B cell (primary cell): ENCODE measurements around the gene CUL3. TPM values are rescaled to one million over a fixed set of nuclear protein-coding genes. Genes with fewer than 3 reads are reported as not detected.

Experiments
- ATAC-seq: fragments of 200-7000 bp; cut with Tn5 transposase; one replicate; pipeline ENCODE4 v1.10.0; 2021; ENCODE audit warnings: low read depth, mild to moderate bottlenecking, moderate number of reproducible peaks, moderate library complexity
- CTCF ChIA-PET: fragments of 350-600 bp; sonication (Branson Sonifier 250); formaldehyde crosslinking; loops from one replicate; lab custom pipeline; 2021; ENCODE audit warnings: antibody characterized with exemption, inconsistent platforms; lab: Charles Lee
- POLR2A ChIA-PET: fragments of 350-600 bp; sonication (Branson Sonifier 250); formaldehyde crosslinking; loops from one replicate; lab custom pipeline; 2021; ENCODE audit warnings: antibody characterized with exemption; lab: Charles Lee
- DNase-seq: peaks from one replicate; pipeline ENCODE4 v3.0.0; 2013
- H2AFZ ChIP-seq: 2 replicates; pipeline ENCODE4 v1.6.1; 2012; ENCODE audit warnings: mild to moderate bottlenecking, low read depth, low read length; ENCODE audit not compliant: insufficient read depth, poor library complexity, severe bottlenecking
- H3K27ac ChIP-seq, 2 donors: 1 replicate in 1 of 2; 2 replicates in 1 of 2; pipeline ENCODE4 v1.5.1; 2012 to 2013; ENCODE audit warnings: low read length in 2 of 2, mild to moderate bottlenecking in 2 of 2, moderate library complexity in 1 of 2
- H3K27me3 ChIP-seq, 4 experiments: fragments of 200-600 bp in 1 of 4; sonication (generic) in 1 of 4; replicated peaks in 1 of 4; 1 replicate in 2 of 4; 2 replicates in 2 of 4; pipeline versions ENCODE4 v1.6.1 to v1.7.0; 2013 to 2016; ENCODE audit warnings: low read length in 3 of 4, mild to moderate bottlenecking in 2 of 4, mixed read lengths in 1 of 4, moderate library complexity in 1 of 4; ENCODE audit not compliant: insufficient read depth in 4 of 4, control insufficient read depth in 3 of 4; ENCODE audit errors: control extremely low read depth in 1 of 4
- H3K36me3 ChIP-seq, 2 experiments: replicated peaks in 1 of 2; 1 replicate in 1 of 2; 2 replicates in 1 of 2; pipeline versions ENCODE4 v1.6.1 to v1.7.1; 2013; ENCODE audit warnings: low read length in 1 of 2; ENCODE audit not compliant: insufficient read depth in 2 of 2, control insufficient read depth in 1 of 2; ENCODE audit errors: control extremely low read depth in 1 of 2, extremely low read depth in 1 of 2
- H3K4me1 ChIP-seq, 2 donors: fragments of 200-600 bp in 1 of 2; sonication (generic) in 1 of 2; 1 replicate in 1 of 2; 2 replicates in 1 of 2; pipeline versions ENCODE4 v1.5.1 to v1.6.1; 2013 to 2017; ENCODE audit warnings: low read length in 2 of 2; ENCODE audit not compliant: control insufficient read depth in 2 of 2, insufficient read depth in 2 of 2
- H3K4me2 ChIP-seq: replicated peaks from 2 replicates; pipeline ENCODE3; 2012; ENCODE audit warnings: mild to moderate bottlenecking, low read depth, low read length; ENCODE audit not compliant: poor library complexity, severe bottlenecking
- H3K4me3 ChIP-seq, 5 experiments: fragments of 200-600 bp in 1 of 5; sonication (generic) in 1 of 5; 1 replicate in 3 of 5; 2 replicates in 2 of 5; pipeline versions ENCODE4 v1.5.1 to v1.7.0; 2011 to 2016; ENCODE audit warnings: low read length in 4 of 5, mild to moderate bottlenecking in 4 of 5, low read depth in 2 of 5, control low read depth in 1 of 5, moderate library complexity in 1 of 5; ENCODE audit not compliant: insufficient read depth in 1 of 5; ENCODE audit errors: control extremely low read depth in 1 of 5, extremely low read depth in 1 of 5
- H3K79me2 ChIP-seq: fragments of 200-600 bp; sonication (generic); one replicate; pipeline ENCODE4 v1.6.0; 2016; ENCODE audit warnings: low read length; ENCODE audit not compliant: control insufficient read depth, insufficient read depth
- H3K9ac ChIP-seq: fragments of 200-600 bp; sonication (generic); 2 replicates; pipeline ENCODE4 v1.6.1; 2017; ENCODE audit warnings: mild to moderate bottlenecking, low read length, moderate library complexity
- H3K9me3 ChIP-seq, 3 donors: one replicate each; pipeline versions ENCODE4 v1.6.1 to v1.7.1; 2013; ENCODE audit warnings: low read length in 2 of 3; ENCODE audit not compliant: control insufficient read depth in 2 of 3, insufficient read depth in 1 of 3; ENCODE audit errors: control extremely low read depth in 1 of 3
- H4K20me1 ChIP-seq: 2 replicates; pipeline ENCODE4 v1.6.0; 2012; ENCODE audit warnings: mild to moderate bottlenecking, low read length; ENCODE audit not compliant: insufficient read depth, control insufficient read depth, poor library complexity, severe bottlenecking
- H3K27ac Mint-ChIP-seq: one replicate; pipeline ENCODE4 v1.8.0; 2021; ENCODE audit warnings: mixed read lengths
- H3K27me3 Mint-ChIP-seq: one replicate; pipeline ENCODE4 v1.8.0; 2021; ENCODE audit warnings: mixed read lengths
- H3K4me1 Mint-ChIP-seq: one replicate; pipeline ENCODE4 v1.8.0; 2021; ENCODE audit warnings: mixed read lengths
- H3K4me3 Mint-ChIP-seq: one replicate; pipeline ENCODE4 v1.8.0; 2021; ENCODE audit warnings: mixed read lengths
- H3K9me3 Mint-ChIP-seq: one replicate; pipeline ENCODE4 v1.8.0; 2022; ENCODE audit warnings: mixed read lengths; ENCODE audit not compliant: insufficient read depth
- CTCF ChIP-seq: fragments of 200-600 bp; IDR thresholded peaks from one replicate; pipeline ENCODE4 v1.8.0; 2022; ENCODE audit warnings: antibody characterized with exemption, mild to moderate bottlenecking
- EZH2 ChIP-seq: IDR thresholded peaks from 2 replicates; pipeline ENCODE4 v1.6.1; 2012; ENCODE audit warnings: borderline replicate concordance, low read depth, mild to moderate bottlenecking, moderate library complexity, low read length; ENCODE audit not compliant: insufficient read depth, poor library complexity, severe bottlenecking
- WGBS: methylation state at CpG from one replicate; pipeline ENCODE4 v1.1.5; 2013; ENCODE audit warnings: missing lambda C conversion rate; ENCODE audit not compliant: insufficient coverage; 5-methylcytosine and 5-hydroxymethylcytosine counted together
- intact Hi-C: fragments of 100-400 bp; cut with micrococcal nuclease; formaldehyde crosslinking; loops from one replicate; pipeline ENCODE4 v1.10.0; 2022
- polyA plus RNA-seq: library from polyadenylated mRNA; depleted of rRNA; stranded (reverse); fragments of >200 nt; gene quantifications from 2 replicates; pipeline ENCODE4 v1.2.3, GENCODE V29; 2012
- total RNA-seq, 2 donors: library from RNA; stranded (reverse); fragments of 120-200 nt in 1 of 2; gene quantifications; 1 replicate in 1 of 2; 2 replicates in 1 of 2; pipeline versions ENCODE4 v1.2.3 to v1.2.4, GENCODE V29; 2013 to 2022

CUL3 gene
- total and polyA plus RNA-seq, 2 donors (not counting 1 experiment from before 2014, with no cell fraction given) = 31.1 to 138 TPM

- WGBS = no CpG with 5 or more reads among the region's 3 CpGs
- no peaks in the 10 kb centered on the region for H3K79me2 ChIP-seq
- peaks cover 9% of the 10 kb centered on the region for H3K27me3 Mint-ChIP-seq
- ChIA-PET POLR2A (no interaction called here), CTCF (interaction anchor here (1.7 kb wide), 1 partner anchor 327 kb away, joined by 4 read pairs; no protein-coding TSS in a partner anchor)
- no peak overlapping the region for H3K4me3 ChIP-seq
- H4K20me1 ChIP-seq = no peaks in the 10 kb centered on the region
- H3K9ac ChIP-seq = no peak overlapping the region
- DNase-seq = no peak
- H3K4me3 Mint-ChIP-seq = no peak overlapping the region
- H3K9me3 ChIP-seq = no peaks in the 10 kb centered on the region
- ATAC-seq = no peak
- H3K27ac ChIP-seq = no peak overlapping the region
- peaks cover 2% of the 10 kb centered on the region for H3K9me3 Mint-ChIP-seq
- H3K4me1 Mint-ChIP-seq = no peaks in the 10 kb centered on the region
- no peak for TF ChIP-seq CTCF
- TF ChIP-seq EZH2 = no peak
- no peak overlapping the region for H3K27ac Mint-ChIP-seq
- no peaks in the 10 kb centered on the region for H3K36me3 ChIP-seq
- no peak overlapping the region for H2AFZ ChIP-seq
- intact Hi-C loops = no loop called here
- no peaks in the 10 kb centered on the region for H3K4me1 ChIP-seq
- peaks cover 0 to 3% (median 0%) of the 10 kb centered on the region in 4 experiments for H3K27me3 ChIP-seq
- no peak overlapping the region for H3K4me2 ChIP-seq
Observed at GRCh38 chr2:224453892-224454291, 131.3 kb downstream of the CUL3 start.

- POLR2A ChIA-PET = interaction anchor here (0.7 kb wide), 1 partner anchor 8 kb away, joined by 3 read pairs; no protein-coding TSS in a partner anchor
- H3K79me2 ChIP-seq = no peaks in the 10 kb centered on the region
Observed at GRCh38 chr2:224449212-224450147, 135.7 kb downstream of the CUL3 start.

More at GRCh38 chr2:224449212-224450147, 135.7 kb downstream of the CUL3 start:
- peak; percentile 76 for TF ChIP-seq CTCF
- no peak for TF ChIP-seq EZH2
- H3K9ac ChIP-seq = no peak overlapping the region
- H3K36me3 ChIP-seq = no peaks in the 10 kb centered on the region
- H3K27ac Mint-ChIP-seq = no peak overlapping the region
- DNase-seq = peak; percentile 54
- no peak overlapping the region for H3K4me2 ChIP-seq
- H3K4me3 Mint-ChIP-seq = no peak overlapping the region
- H3K4me1 Mint-ChIP-seq = no peaks in the 10 kb centered on the region
- no peaks in the 10 kb centered on the region for H4K20me1 ChIP-seq
- no peaks in the 10 kb centered on the region for H3K9me3 Mint-ChIP-seq
- CTCF ChIA-PET = interaction anchor here (0.6 to 1.8 kb wide), 16 partner anchors 14 to 247 kb away, joined by 3 to 6 read pairs (median 4); partner anchors contain the start of gene FAM124B
- H3K27me3 Mint-ChIP-seq = no peaks in the 10 kb centered on the region
- peaks cover 0 to 3% (median 0%) of the 10 kb centered on the region in 4 experiments for H3K27me3 ChIP-seq
- H3K9me3 ChIP-seq = no peaks in the 10 kb centered on the region
- intact Hi-C loops = loop anchor here (2.0 kb wide), 2 partner anchors 93 to 479 kb away; no protein-coding TSS in a partner anchor
- ATAC-seq = peak; percentile 47
- no peak overlapping the region for H3K4me3 ChIP-seq
- no peaks in the 10 kb centered on the region for H3K4me1 ChIP-seq
- no peak overlapping the region for H2AFZ ChIP-seq
- WGBS = 15% methylated on average over 2 of the region's 4 CpGs
- no peak overlapping the region for H3K27ac ChIP-seq
